GM21786 (cell line): Measurements from ENCODE around the gene SLC25A19.
"Not testable (repeated sequence)": the region's sequence is repeated elsewhere in the genome, so short reads cannot be mapped to it uniquely, and the experiment has no call there.

Experiments
- ATAC-seq: cut with Tn5 transposase; IDR thresholded peaks from one replicate; pipeline ENCODE4 v1.9.1; 2021; ENCODE audit not compliant: unreplicated experiment

The SLC25A19 gene

GRCh38 chr17:75267411-75268232, 21.6 kb downstream of the SLC25A19 start:
- no peak for ATAC-seq

GRCh38 chr17:75267153-75267410, 22.2 kb downstream of the SLC25A19 start:
- no peak for ATAC-seq

GRCh38 chr17:75266316-75267152, 22.7 kb downstream of the SLC25A19 start:
- ATAC-seq = no peak

- no peak for ATAC-seq
Measured at GRCh38 chr17:75265614-75266315, 23.5 kb downstream of the SLC25A19 start.

- no peak for ATAC-seq
Measured at GRCh38 chr17:75263055-75263454, 26.2 kb downstream of the SLC25A19 start.

GRCh38 chr17:75262112-75262606, 27.1 kb downstream of the SLC25A19 start:
- ATAC-seq = no peak

GRCh38 chr17:75261336-75262111, 27.7 kb downstream of the SLC25A19 start, which contains the start of the genes GGA3 and MRPS7:
GGA3 (minus strand) TSS chr17:75261606; CDS start chr17:75261587, 19 bp downstream.
MRPS7 (plus strand) TSS chr17:75261879; CDS start chr17:75261901, 22 bp downstream.
- ATAC-seq = peak; percentile 81

- ATAC-seq = no peak
Measured at GRCh38 chr17:75260641-75261335, 28.4 kb downstream of the SLC25A19 start.

GRCh38 chr17:75257228-75257627, 32.0 kb downstream of the SLC25A19 start:
- not testable (repeated sequence) for ATAC-seq

GRCh38 chr17:75255954-75256698, 33.1 kb downstream of the SLC25A19 start:
- ATAC-seq = not testable (repeated sequence)

- no peak for ATAC-seq
Measured at GRCh38 chr17:75252039-75252816, 37.0 kb downstream of the SLC25A19 start.

- peak; percentile 92 for ATAC-seq
Measured at GRCh38 chr17:75250009-75250471, 39.2 kb downstream of the SLC25A19 start.

- ATAC-seq = no peak
Measured at GRCh38 chr17:75249564-75249963, 39.7 kb downstream of the SLC25A19 start.

- no peak for ATAC-seq
Measured at GRCh38 chr17:75246404-75246803, 42.8 kb downstream of the SLC25A19 start.

GRCh38 chr17:75245011-75245410, 44.2 kb downstream of the SLC25A19 start:
- no peak for ATAC-seq

GRCh38 chr17:75244133-75244866, 44.9 kb downstream of the SLC25A19 start:
- ATAC-seq = no peak

- no peak for ATAC-seq
Measured at GRCh38 chr17:75242461-75243042, 46.7 kb downstream of the SLC25A19 start.
